ENCODE results near the gene ZNF618.
A peak's percentile ranks its signal among the peaks of the same experiment; 100 is the strongest.
"Not testable (repeated sequence)": the region's sequence is repeated elsewhere in the genome, so short reads cannot be mapped to it uniquely, and the experiment has no call there.

ZNF618 gene

DNA sequence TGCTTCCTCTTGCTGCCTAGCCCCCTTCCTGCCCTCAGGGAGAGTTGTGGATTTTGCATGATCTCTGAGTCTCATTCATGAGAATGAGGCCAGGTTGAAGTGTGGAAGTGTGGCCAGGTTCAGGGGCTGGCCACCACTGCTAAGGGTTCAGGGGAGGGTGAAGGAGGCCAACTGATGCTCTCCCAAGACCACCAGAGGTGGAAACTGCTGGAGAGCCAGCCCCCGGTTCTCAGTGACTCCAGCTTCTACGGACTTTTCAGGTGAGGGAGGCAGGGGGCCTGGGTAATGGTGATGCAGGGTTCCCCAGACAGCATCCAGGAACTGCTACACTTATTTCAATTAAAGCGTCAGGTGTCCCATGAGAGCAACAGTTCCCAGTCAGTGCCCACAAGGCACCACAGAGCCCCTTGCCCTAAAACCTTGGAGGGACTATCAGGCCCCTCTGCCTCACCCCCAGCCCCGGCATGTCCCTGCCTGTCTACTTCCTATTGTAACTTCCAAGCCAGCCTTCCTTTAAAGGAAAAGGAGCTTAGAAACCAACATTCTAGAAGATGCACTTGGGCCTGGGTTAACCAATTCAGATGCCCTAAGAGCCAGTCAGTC lies 151.9 kb downstream of the ZNF618 start:
- DNase-seq, result no peak

DNA sequence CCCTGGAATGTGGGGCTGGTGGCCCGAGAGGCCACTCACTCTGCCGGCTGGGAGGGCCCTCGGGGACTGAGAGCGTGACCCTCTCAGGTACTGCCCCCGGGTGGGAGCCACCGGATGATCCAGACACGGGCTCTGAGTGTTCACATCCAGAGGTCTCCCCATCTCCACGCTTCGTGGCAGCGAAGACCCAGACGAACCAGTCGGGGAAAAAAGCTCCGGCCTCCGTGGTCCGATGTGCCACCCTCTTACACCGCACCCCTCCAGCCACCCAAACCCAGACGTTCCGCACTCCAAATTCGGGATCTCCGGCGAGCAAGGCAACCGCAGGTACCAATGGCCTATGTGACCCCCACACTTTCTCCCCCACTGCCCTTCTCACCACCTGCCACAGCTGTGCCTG lies 152.5 kb downstream of the ZNF618 start:
- no peak for DNase-seq

DNA sequence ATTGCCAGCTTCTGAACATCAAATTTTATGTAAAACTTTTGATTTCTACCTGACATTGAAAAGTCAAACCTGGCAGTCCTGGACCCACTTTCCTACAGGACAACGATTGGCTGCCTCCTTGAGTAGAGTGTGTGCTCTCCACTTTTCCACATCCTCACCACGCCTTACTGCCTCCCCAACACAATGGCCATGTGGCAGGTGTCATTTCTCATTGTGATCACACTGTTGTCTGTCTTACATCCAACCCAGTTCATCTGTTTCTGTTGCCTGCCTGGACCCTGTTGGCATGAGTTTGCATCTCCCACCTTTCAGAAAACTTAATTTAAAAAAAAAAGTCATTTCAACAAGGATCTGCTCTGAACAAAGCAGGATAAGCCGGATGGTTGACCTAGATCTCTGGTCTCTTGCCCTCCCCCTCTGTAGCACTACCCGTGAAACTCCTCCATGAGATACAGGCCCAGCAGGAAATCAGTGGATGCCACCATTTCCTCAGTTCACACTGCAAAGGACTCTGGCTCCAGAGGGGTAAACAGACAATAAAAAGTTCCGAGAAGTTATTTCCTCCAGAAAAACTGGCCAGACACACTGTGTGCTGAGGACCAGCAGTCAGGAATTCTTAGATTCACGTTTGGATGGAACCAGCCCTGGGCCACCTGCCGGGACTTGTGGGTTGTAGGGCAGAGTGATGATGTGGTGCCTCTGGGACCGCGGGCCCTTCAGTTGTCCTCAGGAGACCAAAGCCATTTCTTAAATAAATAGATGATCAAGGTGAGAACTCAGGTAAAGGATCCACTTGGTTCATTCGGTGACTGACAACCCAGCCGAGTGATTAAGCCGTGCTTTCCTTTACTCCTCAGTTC lies 153.4 kb downstream of the ZNF618 start:
- DNase-seq, result no peak

DNA sequence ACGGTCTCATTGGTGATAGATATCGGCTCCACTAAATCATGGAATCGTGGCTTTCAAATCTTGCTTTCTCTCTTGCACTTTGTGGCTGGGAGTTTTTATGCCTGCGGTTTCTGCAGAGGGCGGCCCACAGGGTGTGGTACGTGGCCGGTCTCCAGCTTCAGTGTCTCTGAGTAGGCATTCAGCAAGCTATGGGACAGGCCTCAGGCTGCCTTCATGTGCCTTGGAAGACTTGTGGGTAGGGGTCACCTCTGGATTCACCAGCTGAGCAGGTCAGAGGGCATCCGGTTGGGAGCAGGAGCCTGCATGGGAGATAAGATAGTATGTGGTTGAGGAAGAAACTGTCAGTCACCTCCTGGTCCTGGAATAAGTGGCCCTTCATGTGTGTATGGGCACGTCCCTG lies 154.3 kb downstream of the ZNF618 start:
- DNase-seq, result no peak

DNA sequence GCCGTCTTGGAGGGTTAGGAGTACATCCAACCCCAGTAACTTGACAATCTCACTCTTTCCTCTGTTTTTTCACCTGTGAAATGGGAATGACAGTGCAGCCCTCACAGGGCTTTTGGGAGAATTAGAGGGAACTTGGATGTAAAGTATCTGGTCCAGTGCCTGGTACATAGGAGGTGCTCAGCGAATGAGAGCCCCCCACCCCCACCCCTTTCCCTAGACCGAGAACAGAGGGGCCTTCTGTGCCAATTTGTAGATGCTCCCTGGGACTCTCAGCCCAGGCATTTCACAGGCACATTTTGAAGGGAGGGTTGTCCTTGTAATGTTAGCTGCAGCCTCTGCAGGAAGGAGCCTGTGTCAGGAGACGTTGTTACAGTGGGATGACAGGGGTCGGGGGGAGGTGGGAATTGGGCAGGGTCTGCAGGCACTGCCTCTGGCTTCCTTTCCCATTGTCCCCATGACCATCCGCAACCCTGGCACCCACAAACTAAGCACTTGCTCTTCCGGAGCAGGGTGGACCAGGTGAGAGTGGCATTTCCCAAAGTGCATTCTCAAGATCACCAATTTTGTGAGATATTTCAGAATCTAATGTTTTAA lies 155.0 kb downstream of the ZNF618 start:
- DNase-seq, result no peak

DNA sequence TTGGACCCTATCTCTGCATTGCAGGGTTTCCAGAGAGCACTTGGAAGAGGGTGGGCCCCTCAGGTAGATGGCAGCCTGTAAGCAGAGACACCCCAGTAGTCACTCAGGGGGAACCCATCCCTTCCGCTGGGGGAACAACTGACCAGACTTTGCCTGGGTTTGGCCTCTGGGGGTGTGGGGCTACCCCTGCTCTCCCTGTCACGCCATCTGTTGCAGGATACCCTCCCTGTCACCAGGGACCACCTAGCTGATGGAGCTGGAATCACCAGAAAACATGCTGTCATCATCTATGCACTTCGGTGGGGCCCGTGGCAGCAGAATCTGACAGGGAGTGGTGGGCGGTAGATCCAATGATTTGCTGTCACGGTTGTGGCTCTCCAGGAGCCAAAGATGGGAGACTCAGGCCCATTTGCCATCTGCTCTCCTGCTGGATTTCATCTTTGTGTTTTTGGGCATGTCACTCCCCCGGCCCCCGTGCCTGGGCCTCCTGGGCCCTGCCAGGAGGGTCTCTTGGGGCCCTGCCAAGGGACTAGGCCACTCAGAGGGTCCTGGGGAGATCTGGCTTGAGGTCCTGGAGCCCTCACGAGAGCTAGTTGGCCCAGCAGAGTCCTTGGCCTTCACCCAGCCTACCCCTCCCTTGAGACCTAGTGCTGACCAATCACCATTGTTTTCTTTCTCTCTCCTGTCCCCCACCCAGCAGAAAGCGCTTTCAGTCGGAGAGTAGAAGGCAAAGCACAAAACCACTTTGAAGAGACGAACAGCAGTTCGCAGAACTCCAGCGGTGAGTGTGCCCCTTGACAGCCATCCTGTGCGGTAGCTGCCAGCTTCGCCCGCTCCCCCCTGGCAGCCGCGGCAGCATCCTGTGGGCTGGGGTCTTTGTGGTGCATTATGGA lies 156.1 kb downstream of the ZNF618 start:
- DNase-seq, result no peak

DNA sequence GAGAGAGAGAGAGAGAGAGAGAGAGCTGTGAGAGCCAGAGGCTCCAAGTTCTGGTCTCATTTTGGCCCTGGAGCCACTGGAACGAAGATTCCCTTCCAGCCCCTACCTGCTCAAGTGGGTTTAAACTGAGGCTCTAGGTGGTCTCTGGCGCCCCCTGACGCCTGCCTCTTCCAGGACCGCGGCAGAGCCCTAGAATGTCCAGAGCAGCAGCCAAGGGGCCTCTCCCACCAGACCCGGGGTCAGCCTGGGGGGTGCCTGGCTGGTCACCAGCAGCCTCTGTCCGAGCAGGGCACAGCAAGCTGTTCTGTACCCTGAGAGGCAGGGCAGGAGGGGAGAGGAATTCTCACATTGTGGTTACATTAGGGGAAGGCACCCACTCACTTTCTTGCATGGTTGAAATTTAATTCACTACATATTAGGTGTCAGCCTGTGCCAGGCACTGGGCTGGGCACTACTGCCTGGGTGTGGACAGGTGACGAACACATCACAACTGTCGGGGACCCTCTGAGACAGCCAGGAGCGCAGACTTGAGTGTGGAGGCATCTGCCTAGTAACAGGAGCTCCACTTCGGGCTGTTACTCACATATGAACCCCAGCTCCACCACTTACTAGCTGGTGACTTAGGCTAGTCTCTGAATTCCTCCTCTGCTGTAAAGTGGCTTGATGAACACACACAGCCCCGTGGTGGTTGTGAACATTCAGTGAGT lies 157.4 kb downstream of the ZNF618 start:
- peak; percentile 10 for DNase-seq

DNA sequence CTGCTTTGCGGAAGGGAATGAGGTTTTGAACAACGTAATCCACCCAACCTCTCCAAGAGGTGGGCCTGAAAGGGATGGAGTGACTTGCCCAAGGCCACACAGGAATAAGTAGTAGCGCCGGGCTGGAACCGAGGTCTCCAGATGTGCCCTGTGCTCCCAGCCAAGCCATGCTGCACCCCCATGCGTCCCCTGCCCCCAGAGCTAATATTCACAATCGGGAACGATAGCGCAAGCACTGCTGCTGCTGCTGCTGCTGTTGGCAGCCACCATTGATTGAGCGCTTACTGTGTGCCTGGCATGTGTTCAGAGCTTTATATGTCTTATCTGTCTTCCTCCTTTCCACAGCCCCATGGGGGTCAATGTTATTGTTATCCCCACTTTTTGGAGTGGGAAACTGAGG lies 158.1 kb downstream of the ZNF618 start:
- DNase-seq, result no peak

DNA sequence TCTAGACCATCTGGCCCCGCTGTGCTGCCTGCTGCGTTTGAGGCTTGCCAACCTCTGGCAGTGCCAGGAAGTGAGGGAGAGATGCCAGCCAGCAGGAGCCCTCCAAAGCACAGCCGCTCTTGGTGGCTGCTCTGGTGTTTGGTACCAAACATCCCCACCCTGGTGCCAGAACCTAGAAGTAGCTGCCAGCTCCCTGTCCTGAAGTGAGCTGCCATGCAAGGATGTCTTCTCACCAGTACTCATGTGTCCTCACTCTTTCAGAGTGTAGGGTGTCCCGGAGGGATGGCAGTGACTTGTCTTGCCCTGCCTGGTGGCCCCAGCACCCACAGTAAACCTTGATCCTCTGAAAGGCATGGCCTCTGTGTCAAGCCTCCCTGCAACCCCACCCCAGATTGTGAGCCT lies 158.6 kb downstream of the ZNF618 start:
- DNase-seq, result no peak

DNA sequence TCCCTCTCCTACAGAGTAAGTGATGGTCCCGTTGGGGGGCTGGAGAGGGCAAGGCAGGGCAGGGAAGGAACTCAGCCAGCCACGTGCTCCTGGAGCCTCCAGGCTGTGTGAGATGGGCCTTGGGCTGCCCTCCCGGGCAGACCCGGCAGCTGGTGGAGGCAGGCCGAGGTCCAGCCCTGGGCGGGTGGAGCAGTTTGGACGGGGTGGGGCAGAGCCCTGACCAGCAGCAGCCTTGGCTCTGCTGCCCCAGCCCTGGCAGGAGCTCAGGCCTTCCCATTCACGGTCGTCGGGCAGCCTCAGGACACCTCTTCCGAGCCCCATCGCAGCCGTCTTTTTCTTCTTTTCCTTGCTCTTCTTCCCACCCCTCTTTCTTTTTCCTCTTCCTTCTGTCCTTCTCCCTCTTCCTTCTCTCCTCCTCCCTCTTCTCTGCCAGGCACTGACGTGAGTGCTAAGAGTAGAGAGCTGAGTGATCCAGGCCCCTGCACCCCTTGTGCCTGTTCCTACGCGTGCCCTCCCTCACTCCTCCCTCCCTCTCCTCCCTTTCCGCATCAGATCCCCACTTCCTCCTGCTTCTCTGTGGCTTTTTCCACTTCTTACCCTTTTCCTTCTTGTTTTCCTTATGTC lies 159.2 kb downstream of the ZNF618 start:
- no peak for DNase-seq

DNA sequence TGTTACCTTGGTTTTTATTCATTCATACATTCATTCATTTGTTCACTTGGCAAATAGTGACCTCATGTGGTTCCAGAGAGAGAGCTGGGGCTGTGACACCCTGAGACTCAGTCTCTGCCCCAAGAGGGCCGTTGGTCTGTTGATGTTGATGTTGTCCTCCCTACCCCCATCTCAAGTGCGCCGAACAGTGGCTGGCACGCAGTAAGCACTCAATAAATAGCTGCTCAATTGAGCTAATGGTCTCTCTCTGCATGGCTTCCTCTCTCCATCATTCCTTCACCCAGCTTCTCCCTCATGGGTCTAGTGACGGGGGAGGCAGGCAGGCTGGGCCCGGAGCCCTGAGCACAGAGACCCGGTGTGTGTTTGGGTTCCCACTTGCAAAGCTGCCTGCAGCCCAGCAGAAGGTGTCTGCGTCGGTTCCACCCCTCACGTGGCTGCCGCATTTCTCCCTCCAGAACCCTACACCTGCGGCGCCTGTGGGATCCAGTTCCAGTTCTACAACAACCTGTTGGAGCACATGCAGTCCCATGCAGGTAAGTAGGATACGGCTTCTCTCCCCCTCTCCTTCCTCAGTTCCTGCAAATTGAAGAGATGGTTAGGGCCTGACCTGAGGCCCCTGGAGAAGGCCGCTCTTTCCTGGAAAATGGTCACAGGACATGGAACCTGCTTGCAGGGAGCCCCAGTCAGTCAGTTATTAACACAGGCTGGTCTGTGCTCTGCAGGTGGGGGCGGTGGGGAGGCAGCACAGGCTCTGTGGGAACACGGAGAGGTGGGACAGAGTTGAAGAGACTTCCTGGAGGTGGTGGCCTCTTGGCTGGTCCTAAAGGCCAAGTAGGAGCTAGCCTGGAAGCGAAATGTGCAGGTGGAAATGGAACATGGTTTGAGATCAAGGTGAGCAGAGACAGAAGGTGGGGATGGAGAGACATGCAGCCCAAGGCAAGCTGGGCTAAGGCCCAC lies 160.0 kb downstream of the ZNF618 start:
- DNase-seq, result no peak

DNA sequence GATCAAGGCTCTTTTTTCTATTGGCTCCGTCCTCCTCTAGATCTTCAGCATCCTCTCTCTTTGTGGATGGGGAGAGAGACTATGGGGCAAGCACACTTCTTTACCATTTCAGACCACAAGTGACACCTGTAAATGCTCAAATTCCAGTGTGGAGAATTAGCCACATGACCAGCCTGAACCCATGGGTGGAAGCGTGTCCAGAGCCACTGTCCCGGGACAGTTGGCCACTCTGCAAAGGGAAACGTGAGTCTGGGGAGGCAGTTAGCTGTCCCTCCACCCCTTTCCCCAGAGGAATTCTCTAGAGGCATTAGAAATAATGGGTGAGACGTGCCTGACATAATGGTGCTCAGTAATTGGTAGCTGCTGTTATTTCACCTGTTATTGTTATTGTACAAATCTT lies 161.1 kb downstream of the ZNF618 start:
- no peak for DNase-seq

DNA sequence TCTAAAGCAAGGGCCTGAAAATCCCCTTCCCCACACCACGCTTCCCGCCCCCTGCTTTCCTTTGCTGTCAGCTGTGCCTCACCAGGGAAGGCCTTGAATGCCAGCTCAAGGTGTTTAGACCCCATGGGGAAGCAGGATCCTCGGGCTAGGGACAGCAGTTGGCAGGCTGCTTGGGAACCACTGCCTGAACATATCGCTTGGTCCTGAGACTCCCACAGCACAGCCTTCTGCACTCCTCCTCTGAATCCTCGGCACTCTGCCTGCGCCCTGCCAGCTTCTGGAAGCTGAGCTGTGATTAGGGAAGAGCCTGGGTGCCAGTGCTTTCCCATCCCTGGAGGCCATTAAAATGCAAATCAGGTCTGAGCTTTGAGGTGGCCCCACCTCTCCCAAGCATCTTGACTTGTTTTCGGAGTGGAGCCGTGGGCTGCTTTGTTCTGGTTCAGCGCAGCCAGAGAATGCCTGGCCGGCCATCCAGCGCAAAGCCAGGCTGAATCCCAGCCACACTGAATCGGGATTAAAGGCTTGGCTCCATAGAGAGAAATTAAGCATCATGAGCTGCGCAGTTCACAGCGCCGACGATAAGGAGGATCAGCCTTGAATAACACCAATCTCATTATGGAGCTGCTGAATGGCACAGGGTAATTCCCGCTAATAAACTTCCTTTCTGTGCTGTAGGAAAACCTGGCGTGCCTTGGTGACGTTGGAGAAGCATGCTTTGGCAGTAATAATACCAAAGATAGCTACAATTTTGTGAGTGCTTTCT lies 162.0 kb downstream of the ZNF618 start:
- DNase-seq, result no peak

DNA sequence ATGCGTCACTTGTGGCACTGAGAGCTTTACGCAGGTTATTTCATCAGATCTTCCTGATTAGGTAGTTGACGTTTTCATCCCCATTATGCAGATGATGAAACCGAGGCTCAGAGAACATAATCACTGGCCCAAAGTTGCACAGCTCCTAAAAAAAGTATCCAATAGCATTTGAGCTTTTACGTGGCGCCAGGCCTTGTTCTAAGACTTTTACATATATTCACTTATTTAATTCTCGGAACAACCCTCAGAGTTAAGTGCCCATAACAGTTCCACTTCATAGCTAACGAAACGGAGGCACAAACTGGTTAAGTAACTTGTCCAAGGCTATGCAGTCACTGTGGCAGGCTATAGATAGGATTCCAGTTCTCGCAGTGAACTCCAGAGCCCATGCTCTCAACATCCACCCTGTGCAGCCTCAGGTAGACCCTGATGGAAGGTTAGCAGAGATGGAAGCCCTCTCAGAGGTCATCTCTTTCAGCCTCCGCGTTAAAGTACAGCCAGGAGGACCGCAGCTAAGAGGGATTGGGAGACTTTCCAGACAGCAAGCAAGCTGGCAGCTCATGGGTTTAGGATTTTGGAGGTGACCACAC lies 162.7 kb downstream of the ZNF618 start:
- DNase-seq, result no peak

DNA sequence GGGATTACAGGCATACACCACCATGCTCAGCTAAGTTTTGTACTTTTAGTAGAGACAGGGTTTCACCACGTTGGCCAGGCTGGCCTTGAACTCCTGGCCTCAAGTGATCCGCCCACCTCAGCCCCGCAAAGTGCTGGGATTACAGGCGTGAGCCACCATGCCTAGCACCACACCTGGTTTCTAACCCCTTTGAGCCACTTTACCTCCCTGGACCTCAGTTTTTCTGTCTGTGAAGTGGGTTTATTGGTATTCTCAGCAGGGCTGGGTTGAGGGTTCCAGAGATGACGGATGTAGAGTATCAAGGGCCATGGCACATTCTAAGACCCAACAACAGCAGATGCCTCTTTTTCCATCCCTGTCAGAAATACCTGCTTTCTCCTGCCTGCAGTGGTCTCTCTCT lies 163.4 kb downstream of the ZNF618 start:
- no peak for DNase-seq

DNA sequence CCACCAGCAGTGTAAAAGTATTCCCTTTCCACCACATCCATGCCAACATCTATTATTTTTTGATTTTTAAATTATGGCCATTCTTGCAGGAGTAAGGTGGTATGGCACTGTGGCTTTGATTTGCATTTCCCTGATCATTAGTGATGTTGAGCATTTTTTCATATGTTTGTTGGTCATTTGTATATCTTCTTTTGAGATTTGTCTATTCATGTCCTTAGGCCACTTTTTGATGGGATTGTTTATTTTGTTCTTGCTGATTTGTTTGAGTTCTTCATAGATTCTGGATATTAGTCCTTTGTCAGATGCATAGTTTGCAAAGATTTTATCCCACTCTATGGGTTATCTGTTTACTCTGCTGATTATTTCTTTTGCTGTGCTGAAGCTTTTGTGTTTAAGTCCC lies 167.6 kb downstream of the ZNF618 start:
- DNase-seq, result not testable (repeated sequence)

DNA sequence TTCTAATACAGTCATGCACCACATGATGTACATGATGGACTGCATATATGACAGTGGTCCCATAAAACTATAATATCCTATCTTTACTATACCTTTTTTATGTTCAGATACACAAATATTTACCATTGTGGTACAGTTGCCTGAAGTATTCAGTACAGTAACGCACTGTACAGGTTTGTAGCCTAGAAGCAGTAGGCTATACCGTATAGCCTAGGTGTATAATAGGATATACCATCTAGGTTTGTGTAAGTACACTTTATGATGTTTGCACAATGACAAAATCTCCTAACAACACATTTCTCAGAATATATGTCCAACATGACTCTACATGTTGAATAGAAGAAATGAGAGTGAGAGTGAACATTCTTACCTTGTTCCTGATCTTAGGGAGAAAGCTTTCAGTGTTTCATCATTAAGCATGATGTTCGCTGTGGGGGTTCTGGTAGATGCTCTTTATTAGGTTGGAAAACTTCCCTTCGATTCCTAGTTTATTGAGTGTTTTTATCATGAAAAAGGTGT lies 170.2 kb downstream of the ZNF618 start:
- no peak for DNase-seq

DNA sequence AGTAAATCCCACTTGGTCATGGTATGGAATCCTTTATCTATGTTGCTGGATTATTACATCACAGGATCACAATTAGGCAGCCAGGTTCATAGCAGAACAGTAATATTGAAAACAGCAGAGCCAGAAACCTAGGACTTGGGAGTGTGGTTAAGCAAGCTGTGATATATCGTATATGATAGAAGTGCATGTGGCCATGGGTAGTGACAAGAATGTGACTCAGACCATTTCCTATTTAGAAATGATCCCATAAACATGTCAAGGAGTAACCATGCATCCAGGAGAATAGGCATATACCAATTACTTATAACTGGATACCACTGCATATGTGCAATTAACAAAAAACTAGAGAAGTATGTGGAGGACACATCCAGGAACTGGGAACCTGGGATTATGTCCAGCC lies 170.8 kb downstream of the ZNF618 start:
- DNase-seq, result no peak

DNA sequence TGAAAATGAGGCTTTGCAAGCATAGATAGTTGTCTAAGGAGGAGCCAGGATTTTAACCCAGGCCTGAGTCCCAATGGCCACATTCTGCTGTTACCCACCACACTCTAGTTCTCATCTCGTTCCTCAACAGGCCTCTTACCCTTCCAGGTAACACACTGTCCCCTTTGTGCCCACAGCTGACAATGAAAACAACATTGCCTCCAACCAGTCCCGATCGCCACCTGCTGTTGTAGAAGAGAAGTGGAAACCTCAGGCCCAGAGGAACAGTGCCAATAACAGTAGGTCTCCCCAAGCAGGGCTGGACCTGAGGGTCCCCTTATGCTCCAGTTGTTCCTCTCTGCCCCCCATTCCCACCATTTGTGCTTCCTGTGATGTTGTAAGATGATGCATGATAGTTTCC lies 171.6 kb downstream of the ZNF618 start:
- no peak for DNase-seq

All from suppressor macrophage treated with lipopolysaccharide for 4 hours (primary cell).